B cell (primary cell): ENCODE measurements around the gene ESR1. TPM values are rescaled to one million over a fixed set of nuclear protein-coding genes. Genes with fewer than 3 reads are reported as not detected.

Experiments used
- ATAC-seq: fragments of 200-7000 bp; cut with Tn5 transposase; one replicate; pipeline ENCODE4 v1.10.0; 2021; ENCODE audit warnings: low read depth, mild to moderate bottlenecking, moderate number of reproducible peaks, moderate library complexity
- CTCF ChIA-PET: fragments of 350-600 bp; sonication (Branson Sonifier 250); formaldehyde crosslinking; loops from one replicate; lab custom pipeline; 2021; ENCODE audit warnings: antibody characterized with exemption, inconsistent platforms; lab: Charles Lee
- POLR2A ChIA-PET: fragments of 350-600 bp; sonication (Branson Sonifier 250); formaldehyde crosslinking; loops from one replicate; lab custom pipeline; 2021; ENCODE audit warnings: antibody characterized with exemption; lab: Charles Lee
- DNase-seq: peaks from one replicate; pipeline ENCODE4 v3.0.0; 2013
- H2AFZ ChIP-seq: 2 replicates; pipeline ENCODE4 v1.6.1; 2012; ENCODE audit warnings: mild to moderate bottlenecking, low read depth, low read length; ENCODE audit not compliant: insufficient read depth, poor library complexity, severe bottlenecking
- H3K27ac ChIP-seq, 2 donors: 1 replicate in 1 of 2; 2 replicates in 1 of 2; pipeline ENCODE4 v1.5.1; 2012 to 2013; ENCODE audit warnings: low read length in 2 of 2, mild to moderate bottlenecking in 2 of 2, moderate library complexity in 1 of 2
- H3K27me3 ChIP-seq, 4 experiments: fragments of 200-600 bp in 1 of 4; sonication (generic) in 1 of 4; replicated peaks in 1 of 4; 1 replicate in 2 of 4; 2 replicates in 2 of 4; pipeline versions ENCODE4 v1.6.1 to v1.7.0; 2013 to 2016; ENCODE audit warnings: low read length in 3 of 4, mild to moderate bottlenecking in 2 of 4, mixed read lengths in 1 of 4, moderate library complexity in 1 of 4; ENCODE audit not compliant: insufficient read depth in 4 of 4, control insufficient read depth in 3 of 4; ENCODE audit errors: control extremely low read depth in 1 of 4
- H3K36me3 ChIP-seq, 2 experiments: replicated peaks in 1 of 2; 1 replicate in 1 of 2; 2 replicates in 1 of 2; pipeline versions ENCODE4 v1.6.1 to v1.7.1; 2013; ENCODE audit warnings: low read length in 1 of 2; ENCODE audit not compliant: insufficient read depth in 2 of 2, control insufficient read depth in 1 of 2; ENCODE audit errors: control extremely low read depth in 1 of 2, extremely low read depth in 1 of 2
- H3K4me1 ChIP-seq, 2 donors: fragments of 200-600 bp in 1 of 2; sonication (generic) in 1 of 2; 1 replicate in 1 of 2; 2 replicates in 1 of 2; pipeline versions ENCODE4 v1.5.1 to v1.6.1; 2013 to 2017; ENCODE audit warnings: low read length in 2 of 2; ENCODE audit not compliant: control insufficient read depth in 2 of 2, insufficient read depth in 2 of 2
- H3K4me2 ChIP-seq: replicated peaks from 2 replicates; pipeline ENCODE3; 2012; ENCODE audit warnings: mild to moderate bottlenecking, low read depth, low read length; ENCODE audit not compliant: poor library complexity, severe bottlenecking
- H3K4me3 ChIP-seq, 5 experiments: fragments of 200-600 bp in 1 of 5; sonication (generic) in 1 of 5; 1 replicate in 3 of 5; 2 replicates in 2 of 5; pipeline versions ENCODE4 v1.5.1 to v1.7.0; 2011 to 2016; ENCODE audit warnings: low read length in 4 of 5, mild to moderate bottlenecking in 4 of 5, low read depth in 2 of 5, control low read depth in 1 of 5, moderate library complexity in 1 of 5; ENCODE audit not compliant: insufficient read depth in 1 of 5; ENCODE audit errors: control extremely low read depth in 1 of 5, extremely low read depth in 1 of 5
- H3K79me2 ChIP-seq: fragments of 200-600 bp; sonication (generic); one replicate; pipeline ENCODE4 v1.6.0; 2016; ENCODE audit warnings: low read length; ENCODE audit not compliant: control insufficient read depth, insufficient read depth
- H3K9ac ChIP-seq: fragments of 200-600 bp; sonication (generic); 2 replicates; pipeline ENCODE4 v1.6.1; 2017; ENCODE audit warnings: mild to moderate bottlenecking, low read length, moderate library complexity
- H3K9me3 ChIP-seq, 3 donors: one replicate each; pipeline versions ENCODE4 v1.6.1 to v1.7.1; 2013; ENCODE audit warnings: low read length in 2 of 3; ENCODE audit not compliant: control insufficient read depth in 2 of 3, insufficient read depth in 1 of 3; ENCODE audit errors: control extremely low read depth in 1 of 3
- H4K20me1 ChIP-seq: 2 replicates; pipeline ENCODE4 v1.6.0; 2012; ENCODE audit warnings: mild to moderate bottlenecking, low read length; ENCODE audit not compliant: insufficient read depth, control insufficient read depth, poor library complexity, severe bottlenecking
- H3K27ac Mint-ChIP-seq: one replicate; pipeline ENCODE4 v1.8.0; 2021; ENCODE audit warnings: mixed read lengths
- H3K27me3 Mint-ChIP-seq: one replicate; pipeline ENCODE4 v1.8.0; 2021; ENCODE audit warnings: mixed read lengths
- H3K4me1 Mint-ChIP-seq: one replicate; pipeline ENCODE4 v1.8.0; 2021; ENCODE audit warnings: mixed read lengths
- H3K4me3 Mint-ChIP-seq: one replicate; pipeline ENCODE4 v1.8.0; 2021; ENCODE audit warnings: mixed read lengths
- H3K9me3 Mint-ChIP-seq: one replicate; pipeline ENCODE4 v1.8.0; 2022; ENCODE audit warnings: mixed read lengths; ENCODE audit not compliant: insufficient read depth
- EZH2 ChIP-seq: IDR thresholded peaks from 2 replicates; pipeline ENCODE4 v1.6.1; 2012; ENCODE audit warnings: borderline replicate concordance, low read depth, mild to moderate bottlenecking, moderate library complexity, low read length; ENCODE audit not compliant: insufficient read depth, poor library complexity, severe bottlenecking
- WGBS: methylation state at CpG from one replicate; pipeline ENCODE4 v1.1.5; 2013; ENCODE audit warnings: missing lambda C conversion rate; ENCODE audit not compliant: insufficient coverage; 5-methylcytosine and 5-hydroxymethylcytosine counted together
- intact Hi-C: fragments of 100-400 bp; cut with micrococcal nuclease; formaldehyde crosslinking; loops from one replicate; pipeline ENCODE4 v1.10.0; 2022
- polyA plus RNA-seq: library from polyadenylated mRNA; depleted of rRNA; stranded (reverse); fragments of >200 nt; gene quantifications from 2 replicates; pipeline ENCODE4 v1.2.3, GENCODE V29; 2012
- total RNA-seq, 2 donors: library from RNA; stranded (reverse); fragments of 120-200 nt in 1 of 2; gene quantifications; 1 replicate in 1 of 2; 2 replicates in 1 of 2; pipeline versions ENCODE4 v1.2.3 to v1.2.4, GENCODE V29; 2013 to 2022
- TF ChIP-seq, protein P1 (sequence below): fragments of 200-600 bp; IDR thresholded peaks from one replicate; pipeline ENCODE4 v1.8.0; 2022; ENCODE audit warnings: antibody characterized with exemption, mild to moderate bottlenecking

Gene ESR1
- total and polyA plus RNA-seq, 2 donors (not counting 1 experiment from before 2014, with no cell fraction given) = 0.46 to 5.9 TPM

GRCh38 chr6:151905072-151905471 lies 97.6 kb downstream of the ESR1 start:
- H3K27ac Mint-ChIP-seq = no peak overlapping the region
- H3K4me3 ChIP-seq = no peak overlapping the region
- no peaks in the 10 kb centered on the region for H3K79me2 ChIP-seq
- H3K27ac ChIP-seq = no peak overlapping the region
- H3K27me3 ChIP-seq = no peaks in the 10 kb centered on the region
- H3K4me1 Mint-ChIP-seq = no peaks in the 10 kb centered on the region
- H3K4me3 Mint-ChIP-seq = no peak overlapping the region
- intact Hi-C loops = no loop called here
- no peaks in the 10 kb centered on the region for H3K27me3 Mint-ChIP-seq
- ATAC-seq (no peak), DNase-seq (no peak)
- H3K9ac ChIP-seq = no peak overlapping the region
- H3K4me2 ChIP-seq = no peak overlapping the region
- H3K9me3 Mint-ChIP-seq = peaks cover 5% of the 10 kb centered on the region
- CTCF ChIA-PET = no interaction called here
- no peaks in the 10 kb centered on the region for H3K36me3 ChIP-seq
- no peaks in the 10 kb centered on the region for H3K4me1 ChIP-seq
- 100% methylated on average over 2 of the region's 3 CpGs for WGBS
- no peak for TF ChIP-seq EZH2
- TF ChIP-seq, protein P1, sequence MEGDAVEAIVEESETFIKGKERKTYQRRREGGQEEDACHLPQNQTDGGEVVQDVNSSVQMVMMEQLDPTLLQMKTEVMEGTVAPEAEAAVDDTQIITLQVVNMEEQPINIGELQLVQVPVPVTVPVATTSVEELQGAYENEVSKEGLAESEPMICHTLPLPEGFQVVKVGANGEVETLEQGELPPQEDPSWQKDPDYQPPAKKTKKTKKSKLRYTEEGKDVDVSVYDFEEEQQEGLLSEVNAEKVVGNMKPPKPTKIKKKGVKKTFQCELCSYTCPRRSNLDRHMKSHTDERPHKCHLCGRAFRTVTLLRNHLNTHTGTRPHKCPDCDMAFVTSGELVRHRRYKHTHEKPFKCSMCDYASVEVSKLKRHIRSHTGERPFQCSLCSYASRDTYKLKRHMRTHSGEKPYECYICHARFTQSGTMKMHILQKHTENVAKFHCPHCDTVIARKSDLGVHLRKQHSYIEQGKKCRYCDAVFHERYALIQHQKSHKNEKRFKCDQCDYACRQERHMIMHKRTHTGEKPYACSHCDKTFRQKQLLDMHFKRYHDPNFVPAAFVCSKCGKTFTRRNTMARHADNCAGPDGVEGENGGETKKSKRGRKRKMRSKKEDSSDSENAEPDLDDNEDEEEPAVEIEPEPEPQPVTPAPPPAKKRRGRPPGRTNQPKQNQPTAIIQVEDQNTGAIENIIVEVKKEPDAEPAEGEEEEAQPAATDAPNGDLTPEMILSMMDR = no peak
- H3K9me3 ChIP-seq = peaks cover 0 to 6% (median 0%) of the 10 kb centered on the region in 3 donors
- no peaks in the 10 kb centered on the region for H4K20me1 ChIP-seq
- no peak overlapping the region for H2AFZ ChIP-seq
- POLR2A ChIA-PET = no interaction called here

DNA sequence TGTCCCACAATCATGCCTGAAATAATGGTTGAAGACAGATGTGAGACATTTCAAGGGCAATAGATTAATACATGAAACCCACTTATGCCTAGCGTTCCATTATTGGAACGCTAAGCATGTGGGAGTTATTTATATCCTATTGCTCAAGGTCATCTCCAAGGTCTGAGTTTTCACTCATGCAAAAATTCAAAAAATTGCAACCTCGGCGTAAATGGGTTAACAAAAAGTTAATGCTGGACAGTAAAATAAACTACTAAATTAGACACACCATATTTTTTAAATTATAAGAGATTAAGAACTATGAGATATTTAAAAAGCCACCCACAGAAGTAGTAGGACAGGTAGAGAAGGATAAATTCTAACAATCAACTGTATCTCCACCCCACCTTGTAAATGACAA lies 98.4 kb downstream of the ESR1 start:
- no peaks in the 10 kb centered on the region for H4K20me1 ChIP-seq
- H3K4me3 ChIP-seq = no peak overlapping the region
- intact Hi-C loops = no loop called here
- DNase-seq (no peak), ATAC-seq (no peak)
- Mint-ChIP-seq H3K27me3 (no peaks in the 10 kb centered on the region), H3K4me3 (no peak overlapping the region), H3K9me3 (no peaks in the 10 kb centered on the region), H3K27ac (no peak overlapping the region), H3K4me1 (no peaks in the 10 kb centered on the region)
- no peaks in the 10 kb centered on the region for H3K4me1 ChIP-seq
- H3K36me3 ChIP-seq = no peaks in the 10 kb centered on the region
- ChIA-PET POLR2A (no interaction called here), CTCF (no interaction called here)
- no peak overlapping the region for H2AFZ ChIP-seq
- peaks cover 0 to 3% (median 0%) of the 10 kb centered on the region in 3 donors for H3K9me3 ChIP-seq
- no CpG with 5 or more reads among the region's 4 CpGs for WGBS
- H3K4me2 ChIP-seq = no peak overlapping the region
- no peaks in the 10 kb centered on the region for H3K27me3 ChIP-seq
- H3K9ac ChIP-seq = no peak overlapping the region
- H3K79me2 ChIP-seq = no peaks in the 10 kb centered on the region
- no peak for TF ChIP-seq EZH2
- TF ChIP-seq, protein P1 = no peak
- no peak overlapping the region for H3K27ac ChIP-seq
